HepG2 (cell line): ENCODE data around the gene DMRTB1. TPM values are rescaled to one million over a fixed set of nuclear protein-coding genes. Genes with fewer than 3 reads are reported as not detected.

Source experiments
- ATAC-seq: fragments of 200-7000 bp; cut with Tn5 transposase; 3 replicates; pipeline ENCODE4 v1.9.1; 2020; ENCODE audit warnings: mild to moderate bottlenecking, moderate library complexity
- BruUV-seq: library from RNA; stranded (reverse); fragments of 400-500 nt; replicated peaks from 2 replicates; lab custom pipeline; 2021; lab: Mats Ljungman, UMichigan
- CTCF ChIA-PET: fragments of 300-600 bp; formaldehyde crosslinking; extraction: SDS; loops from one replicate; lab custom pipeline; 2021; ENCODE audit warnings: low total read pairs, inconsistent platforms, low intra/inter-chr PET ratio; lab: Yijun Ruan, JAX
- POLR2A ChIA-PET: fragments of 350-600 bp; sonication (Branson Sonifier 250); formaldehyde crosslinking; loops from one replicate; lab custom pipeline; 2020; ENCODE audit warnings: antibody characterized with exemption, inconsistent platforms; lab: Yijun Ruan, JAX
- DNase-seq: peaks from one replicate; pipeline ENCODE4 v3.0.0-alpha.2; 2015; ENCODE audit warnings: low spot score
- FAIRE-seq: peaks from 3 replicates; lab custom pipeline; 2011; peaks lifted over from hg19 to GRCh38; lab: Jason Lieb, UNC
- H2AFZ ChIP-seq: one replicate; pipeline ENCODE4 v1.6.1; 2011; ENCODE audit warnings: low read length, inconsistent platforms
- H3K27ac ChIP-seq: fragments of 300-600 bp; 3 replicates; pipeline ENCODE4 v1.8.0; 2011; ENCODE audit warnings: mixed run types, mild to moderate bottlenecking, mixed read lengths, low read length, inconsistent platforms; ENCODE audit not compliant: insufficient read depth; ENCODE audit errors: extremely low read length
- H3K27me3 ChIP-seq, 2 experiments: fragments of 200-600 bp in 1 of 2; 2 replicates in 1 of 2; 3 replicates in 1 of 2; pipeline versions ENCODE4 v1.6.0 to v1.8.0; 2011; ENCODE audit warnings: low read length in 2 of 2, mild to moderate bottlenecking in 2 of 2, moderate library complexity in 2 of 2, inconsistent platforms in 1 of 2; ENCODE audit not compliant: insufficient read depth in 2 of 2, control insufficient read depth in 1 of 2
- H3K36me3 ChIP-seq, 2 experiments: fragments of 200-600 bp in 1 of 2; replicated peaks in 1 of 2; 2 replicates in 1 of 2; 3 replicates in 1 of 2; pipeline versions ENCODE4 v1.5.1 to v1.8.0; 2011; ENCODE audit warnings: low read length in 2 of 2, inconsistent platforms in 1 of 2; ENCODE audit not compliant: insufficient read depth in 2 of 2, control insufficient read depth in 1 of 2
- H3K4me1 ChIP-seq: 2 replicates; pipeline ENCODE4 v1.5.1; 2012; ENCODE audit warnings: low read length, inconsistent platforms; ENCODE audit not compliant: insufficient read depth
- H3K4me2 ChIP-seq: 2 replicates; pipeline ENCODE4 v1.6.0; 2011; ENCODE audit warnings: low read depth, low read length, inconsistent platforms
- H3K4me3 ChIP-seq, 3 experiments: fragments of 200-600 bp in 1 of 3; sonication (generic), shearing (Covaris generic) in 1 of 3; replicated peaks in 1 of 3; 2 replicates each; pipeline ENCODE4 v1.5.1; 2011 to 2016; ENCODE audit warnings: low read length in 3 of 3, inconsistent platforms in 2 of 3, low read depth in 2 of 3, mild to moderate bottlenecking in 2 of 3, control low read depth in 1 of 3, mixed read lengths in 1 of 3; ENCODE audit not compliant: insufficient read depth in 1 of 3
- H3K79me2 ChIP-seq: one replicate; pipeline ENCODE4 v1.6.1; 2011; ENCODE audit warnings: low read length, inconsistent platforms; ENCODE audit not compliant: insufficient read depth
- H3K9ac ChIP-seq: 2 replicates; pipeline ENCODE4 v1.6.0; 2011; ENCODE audit warnings: mild to moderate bottlenecking, low read depth, low read length, inconsistent platforms; ENCODE audit not compliant: insufficient read depth
- H3K9me3 ChIP-seq: 2 replicates; pipeline ENCODE4 v1.5.1; 2012; ENCODE audit warnings: mild to moderate bottlenecking, low read length
- H4K20me1 ChIP-seq: 2 replicates; pipeline ENCODE4 v1.6.0; 2011; ENCODE audit warnings: inconsistent platforms, mild to moderate bottlenecking, low read length, moderate library complexity; ENCODE audit not compliant: insufficient read depth
- GLMP ChIP-seq: sonication (generic); formaldehyde crosslinking; IDR thresholded peaks from 2 replicates; pipeline ENCODE4 v1.9.0; 2021; ENCODE audit warnings: missing genetic modification reagents, mild to moderate bottlenecking, borderline replicate concordance
- KIAA2018 ChIP-seq: sonication (generic); formaldehyde crosslinking; IDR thresholded peaks from 2 replicates; pipeline ENCODE4 v1.5.0; 2020; ENCODE audit warnings: mild to moderate bottlenecking, missing genetic modification reagents, borderline replicate concordance
- MXD4 ChIP-seq: IDR thresholded peaks from 2 replicates; pipeline ENCODE4 v1.6.1; 2016; ENCODE audit warnings: mild to moderate bottlenecking, missing biosample characterization, missing genetic modification reagents
- SOX6 ChIP-seq, 2 experiments: fragments of 450-650 bp in 1 of 2; sonication (generic) in 1 of 2; formaldehyde crosslinking in 1 of 2; IDR thresholded peaks; 2 replicates each; pipeline versions ENCODE4 v1.4.0 to v1.6.1; 2017 to 2020; ENCODE audit warnings: antibody characterized with exemption in 1 of 2, mild to moderate bottlenecking in 1 of 2, missing genetic modification reagents in 1 of 2
- ZFP36L2 ChIP-seq: sonication (generic); formaldehyde crosslinking; IDR thresholded peaks from 2 replicates; pipeline ENCODE4 v1.4.0; 2020; ENCODE audit warnings: missing genetic modification reagents
- ZNF337 ChIP-seq: sonication (generic); formaldehyde crosslinking; IDR thresholded peaks from 2 replicates; pipeline ENCODE4 v1.5.1; 2020; ENCODE audit warnings: missing genetic modification reagents, low read depth, mild to moderate bottlenecking, borderline replicate concordance
- ZSCAN20 ChIP-seq: sonication (generic); formaldehyde crosslinking; IDR thresholded peaks from 2 replicates; pipeline ENCODE4 v1.4.0; 2020; ENCODE audit warnings: missing genetic modification reagents, mild to moderate bottlenecking, borderline replicate concordance
- WGBS: methylation state at CpG from one replicate; pipeline ENCODE4 v1.1.6; 2017; ENCODE audit warnings: low lambda C conversion rate; 5-methylcytosine and 5-hydroxymethylcytosine counted together
- in situ Hi-C: cut with HindIII; loops from 2 replicates; pipeline ENCODE4 v1.10.0; 2017; ENCODE audit warnings: low pct_unique_long_range_greater_than_20kb; ENCODE audit not compliant: extremely low pct_ligation_motif_present
- intact Hi-C: fragments of 100-400 bp; cut with micrococcal nuclease; formaldehyde crosslinking; loops from one replicate; pipeline ENCODE4 v1.10.0; 2022; ENCODE audit not compliant: unreplicated experiment
- polyA plus RNA-seq, 8 experiments: library from polyadenylated mRNA; depleted of rRNA in 3 of 8; stranded (reverse) in 7 of 8; unstranded in 1 of 8; fragments of >200 nt; fragmentation: Illumina TruSeq in 4 of 8; extraction: Trizol in 4 of 8; gene quantifications; 2 replicates each; pipeline versions ENCODE4 v1.2.1 to v1.2.3, GENCODE V29; 2011 to 2016; ENCODE audit warnings: low read depth in 4 of 8, missing spikeins in 1 of 8, mixed read lengths in 1 of 8; ENCODE audit not compliant: insufficient read depth in 1 of 8
- total RNA-seq, 5 experiments: library from RNA; depleted of rRNA; stranded (reverse); fragments of >200 nt; fragmentation: Illumina TruSeq; extraction: Trizol; gene quantifications; 2 replicates each; pipeline ENCODE4 v1.2.3, GENCODE V29; 2016; ENCODE audit warnings: low read depth in 1 of 5

The DMRTB1 gene
- total and polyA plus RNA-seq, 2 of the 13 experiments (the other 11 are each of a cell fraction or from before 2014, with no cell fraction given) = not detected

GRCh38 chr1:53468374-53468773 lies 9.2 kb downstream of the DMRTB1 start:
- Histone ChIP-seq H3K4me1 (no peaks in the 10 kb centered on the region), H3K27me3 (peaks cover 0 to 19% of the 10 kb centered on the region in 2 experiments; a peak in 2 of 5 replicates), H3K4me3 (no peak overlapping the region), H3K27ac (no peak overlapping the region), H4K20me1 (no peaks in the 10 kb centered on the region), H3K36me3 (no peaks in the 10 kb centered on the region), H2AFZ (no peak overlapping the region), H3K9me3 (no peaks in the 10 kb centered on the region), H3K9ac (no peak overlapping the region), H3K79me2 (no peaks in the 10 kb centered on the region), H3K4me2 (no peak overlapping the region)
- 0% methylated on average over 1 of the region's 2 CpGs for WGBS
- intact Hi-C loops = no loop called here
- FAIRE-seq (no peak), ATAC-seq (no peak), DNase-seq (no peak)
- ChIA-PET POLR2A (no interaction called here), CTCF (no interaction called here)
- in situ Hi-C loops = no loop called here
- BruUV-seq = no TSS peak
- no peak for TF ChIP-seq ZFP36L2 (CRISPR knock-in tag)

- no peak for DNase-seq
- Histone ChIP-seq H3K4me2 (no peak overlapping the region), H3K4me3 (no peak overlapping the region), H3K4me1 (no peaks in the 10 kb centered on the region), H3K36me3 (no peaks in the 10 kb centered on the region), H3K27ac (no peak overlapping the region), H3K27me3 (peaks cover 0 to 9% of the 10 kb centered on the region in 2 experiments; a peak in 2 of 5 replicates), H4K20me1 (no peaks in the 10 kb centered on the region), H3K79me2 (no peaks in the 10 kb centered on the region), H2AFZ (no peak overlapping the region), H3K9ac (no peak overlapping the region), H3K9me3 (no peaks in the 10 kb centered on the region)
- intact Hi-C loops = no loop called here
- no TSS peak for BruUV-seq
- no peak for FAIRE-seq
- CTCF ChIA-PET = no interaction called here
- no peak for ATAC-seq
- 44% methylated on average over 2 of the region's 5 CpGs for WGBS
- in situ Hi-C loops = no loop called here
- POLR2A ChIA-PET = no interaction called here
- TF ChIP-seq KIAA2018 (CRISPR knock-in tag) = no peak
- TF ChIP-seq SOX6 (IDR thresholded peaks at IDR 0.05) = no peak
- TF ChIP-seq SOX6 (CRISPR knock-in tag; IDR thresholded peaks at IDR 0.05) = no peak
- TF ChIP-seq ZNF337 (CRISPR knock-in tag) = no peak
- no peak for TF ChIP-seq ZSCAN20
- no peak for TF ChIP-seq GLMP (CRISPR knock-in tag)
- TF ChIP-seq MXD4 (CRISPR knock-in tag) = no peak
Observed at GRCh38 chr1:53469373-53469772, 10.2 kb downstream of the DMRTB1 start.
